Neural progenitor cell (in vitro differentiated cells): ENCODE data around the gene RBM25. TPM values are rescaled to one million over a fixed set of nuclear protein-coding genes. Genes with fewer than 3 reads are reported as not detected.

ENCODE experiments used
- DNase-seq: peaks from one replicate; pipeline ENCODE4 v3.0.0-alpha.2; 2016; ENCODE audit warnings: low spot score
- H2AFZ ChIP-seq: fragments of 200-600 bp; sonication (generic); replicated peaks from 2 replicates; pipeline ENCODE4 v1.6.1; 2016; ENCODE audit warnings: antibody characterized with exemption
- H3F3A ChIP-seq: fragments of 200-600 bp; sonication (generic); 2 replicates; pipeline ENCODE4 v1.6.1; 2016; ENCODE audit warnings: antibody characterized with exemption, low read depth
- H3K27ac ChIP-seq: fragments of 200-600 bp; sonication (generic); 2 replicates; pipeline ENCODE4 v1.5.1; 2016; ENCODE audit warnings: mild to moderate bottlenecking
- H3K27me3 ChIP-seq: fragments of 200-600 bp; sonication (generic); 2 replicates; pipeline ENCODE4 v1.6.1; 2016; ENCODE audit warnings: mild to moderate bottlenecking, moderate library complexity
- H3K36me3 ChIP-seq: fragments of 200-600 bp; sonication (generic); 2 replicates; pipeline ENCODE4 v1.5.1; 2016
- H3K4me1 ChIP-seq: fragments of 200-600 bp; sonication (generic); 2 replicates; pipeline ENCODE4 v1.6.1; 2016; ENCODE audit warnings: mixed run types
- H3K4me2 ChIP-seq: fragments of 200-600 bp; sonication (generic); 2 replicates; pipeline ENCODE4 v1.6.1; 2016
- H3K4me3 ChIP-seq: fragments of 200-600 bp; sonication (generic); 2 replicates; pipeline ENCODE4 v1.5.1; 2016
- H3K79me2 ChIP-seq: fragments of 200-600 bp; sonication (generic); 2 replicates; pipeline ENCODE4 v1.6.1; 2016; ENCODE audit warnings: low read depth
- H3K9ac ChIP-seq: fragments of 200-600 bp; sonication (generic); 2 replicates; pipeline ENCODE4 v1.6.1; 2016
- H3K9me3 ChIP-seq: fragments of 200-600 bp; sonication (generic); 2 replicates; pipeline ENCODE4 v1.5.1; 2016; ENCODE audit warnings: low read depth
- H4K20me1 ChIP-seq: fragments of 200-600 bp; sonication (generic); 2 replicates; pipeline ENCODE4 v1.6.1; 2016; ENCODE audit warnings: low read depth
- H3K27ac Mint-ChIP-seq: 3 replicates; pipeline ENCODE4 v1.8.0; 2021; ENCODE audit warnings: mixed read lengths
- H3K27me3 Mint-ChIP-seq: 2 replicates; pipeline ENCODE4 v1.8.0; 2022; ENCODE audit warnings: low read depth, mild to moderate bottlenecking, inconsistent platforms, moderate library complexity, mixed read lengths; ENCODE audit not compliant: insufficient read depth
- H3K36me3 Mint-ChIP-seq: 3 replicates; pipeline ENCODE4 v1.8.0; 2021; ENCODE audit warnings: mixed read lengths
- H3K4me1 Mint-ChIP-seq: 3 replicates; pipeline ENCODE4 v1.8.0; 2021; ENCODE audit warnings: mixed read lengths
- H3K4me3 Mint-ChIP-seq: 3 replicates; pipeline ENCODE4 v1.8.0; 2021; ENCODE audit warnings: mild to moderate bottlenecking, moderate library complexity, mixed read lengths
- H3K9me3 Mint-ChIP-seq: 3 replicates; pipeline ENCODE4 v1.8.0; 2020; ENCODE audit warnings: mixed read lengths
- CTCF ChIP-seq: fragments of 200-600 bp; sonication (generic); IDR thresholded peaks from 2 replicates; pipeline ENCODE4 v1.5.1; 2017; ENCODE audit warnings: antibody characterized with exemption, mild to moderate bottlenecking
- EZH2 ChIP-seq: fragments of 200-600 bp; sonication (generic); IDR thresholded peaks from 2 replicates; pipeline ENCODE4 v1.6.1; 2017; ENCODE audit warnings: antibody characterized with exemption, mild to moderate bottlenecking, moderate library complexity
- EZH2phosphoT487 ChIP-seq: fragments of 200-600 bp; sonication (generic); IDR thresholded peaks from 2 replicates; pipeline ENCODE4 v1.6.1; 2017; ENCODE audit warnings: antibody characterized with exemption
- total RNA-seq: library from RNA; depleted of rRNA; stranded (reverse); fragments of >200 nt; gene quantifications from 2 replicates; pipeline ENCODE4 v1.2.3, GENCODE V29; 2015; ENCODE audit warnings: low replicate concordance

The RBM25 gene
- total RNA-seq, 1 donor from 2014 or later = 162 TPM

- Histone ChIP-seq H3K9me3 (no peaks in the 10 kb centered on the region), H3K27ac (no peak overlapping the region), H3F3A (no peaks in the 10 kb centered on the region), H2AFZ (no peak overlapping the region), H3K79me2 (peaks cover 9% of the 10 kb centered on the region), H4K20me1 (no peaks in the 10 kb centered on the region), H3K27me3 (no peaks in the 10 kb centered on the region), H3K4me1 (no peaks in the 10 kb centered on the region), H3K36me3 (peaks cover 13% of the 10 kb centered on the region), H3K4me3 (no peak overlapping the region), H3K4me2 (no peak overlapping the region), H3K9ac (no peak overlapping the region)
- TF ChIP-seq CTCF (no peak), EZH2phosphoT487 (no peak), EZH2 (no peak)
- Mint-ChIP-seq H3K4me1 (no peaks in the 10 kb centered on the region), H3K36me3 (peaks cover 8% of the 10 kb centered on the region), H3K9me3 (no peaks in the 10 kb centered on the region), H3K27me3 (peaks cover 2% of the 10 kb centered on the region), H3K27ac (no peak overlapping the region), H3K4me3 (no peak overlapping the region)
- DNase-seq = no peak
These were observed 94.9 kb downstream of the RBM25 start for GRCh38 chr14:73153272-73153671.

GRCh38 chr14:73162251-73162650 is 103.9 kb downstream of the RBM25 start:
- Histone ChIP-seq H3K4me1 (no peaks in the 10 kb centered on the region), H3K79me2 (no peaks in the 10 kb centered on the region), H3K27ac (no peak overlapping the region), H2AFZ (no peak overlapping the region), H3K9me3 (no peaks in the 10 kb centered on the region), H3K4me2 (no peak overlapping the region), H4K20me1 (peaks cover 12% of the 10 kb centered on the region), H3K4me3 (no peak overlapping the region), H3K9ac (no peak overlapping the region), H3K27me3 (no peaks in the 10 kb centered on the region), H3F3A (no peaks in the 10 kb centered on the region), H3K36me3 (peaks cover 5% of the 10 kb centered on the region)
- Mint-ChIP-seq H3K9me3 (no peaks in the 10 kb centered on the region), H3K4me3 (no peak overlapping the region), H3K27ac (no peak overlapping the region), H3K4me1 (no peaks in the 10 kb centered on the region), H3K27me3 (no peaks in the 10 kb centered on the region), H3K36me3 (peaks cover 30% of the 10 kb centered on the region)
- TF ChIP-seq EZH2 = no peak
- TF ChIP-seq CTCF = no peak
- TF ChIP-seq EZH2phosphoT487 = no peak
- DNase-seq = no peak

GRCh38 chr14:73166399-73166798 is 108.1 kb downstream of the RBM25 start:
- no peak for DNase-seq
- Histone ChIP-seq H3K4me3 (no peak overlapping the region), H3K9ac (no peak overlapping the region), H3K36me3 (no peaks in the 10 kb centered on the region), H3K4me2 (no peak overlapping the region), H2AFZ (no peak overlapping the region), H3F3A (no peaks in the 10 kb centered on the region), H4K20me1 (peaks cover 7% of the 10 kb centered on the region), H3K79me2 (no peaks in the 10 kb centered on the region), H3K27ac (no peak overlapping the region), H3K27me3 (no peaks in the 10 kb centered on the region), H3K9me3 (no peaks in the 10 kb centered on the region), H3K4me1 (no peaks in the 10 kb centered on the region)
- no peaks in the 10 kb centered on the region for H3K9me3 Mint-ChIP-seq
- H3K4me3 Mint-ChIP-seq = no peak overlapping the region
- H3K27me3 Mint-ChIP-seq = no peaks in the 10 kb centered on the region
- no peak overlapping the region for H3K27ac Mint-ChIP-seq
- no peak for TF ChIP-seq CTCF
- TF ChIP-seq EZH2 = no peak
- no peak for TF ChIP-seq EZH2phosphoT487
- peaks cover 4% of the 10 kb centered on the region for H3K4me1 Mint-ChIP-seq
- peaks cover 31% of the 10 kb centered on the region for H3K36me3 Mint-ChIP-seq

GRCh38 chr14:73167727-73168126 is 109.4 kb downstream of the RBM25 start:
- Histone ChIP-seq H4K20me1 (peaks cover 7% of the 10 kb centered on the region), H3K9me3 (no peaks in the 10 kb centered on the region), H3K4me3 (no peak overlapping the region), H3F3A (peaks cover 4% of the 10 kb centered on the region), H3K27ac (no peak overlapping the region), H3K27me3 (no peaks in the 10 kb centered on the region), H3K4me1 (no peaks in the 10 kb centered on the region), H3K36me3 (no peaks in the 10 kb centered on the region), H3K79me2 (no peaks in the 10 kb centered on the region), H2AFZ (no peak overlapping the region), H3K4me2 (no peak overlapping the region), H3K9ac (no peak overlapping the region)
- H3K27me3 Mint-ChIP-seq = no peaks in the 10 kb centered on the region
- no peaks in the 10 kb centered on the region for H3K9me3 Mint-ChIP-seq
- no peak overlapping the region for H3K27ac Mint-ChIP-seq
- TF ChIP-seq EZH2phosphoT487 = no peak
- TF ChIP-seq EZH2 = no peak
- no peak for TF ChIP-seq CTCF
- no peak for DNase-seq
- H3K4me1 Mint-ChIP-seq = peaks cover 4% of the 10 kb centered on the region
- H3K4me3 Mint-ChIP-seq = no peak overlapping the region
- H3K36me3 Mint-ChIP-seq = peaks cover 35% of the 10 kb centered on the region
